IMR-90 (cell line): Measurements from ENCODE around the gene P2RX3. TPM values are rescaled to one million over a fixed set of nuclear protein-coding genes. Genes with fewer than 3 reads are reported as not detected.

Experiments used
- ATAC-seq: fragments of 200-7000 bp; cut with Tn5 transposase; 2 replicates; pipeline ENCODE4 v1.9.1; 2020; ENCODE audit warnings: low read depth, mild to moderate bottlenecking, moderate library complexity
- BruUV-seq: library from RNA; stranded (reverse); fragments of 400-500 nt; replicated peaks from 2 replicates; lab custom pipeline; 2021; lab: Mats Ljungman, UMichigan
- CTCF ChIA-PET: fragments of 300-600 bp; formaldehyde crosslinking; extraction: SDS; loops from one replicate; lab custom pipeline; 2021; ENCODE audit warnings: antibody characterized with exemption; lab: Yijun Ruan, JAX
- POLR2A ChIA-PET: fragments of 300-600 bp; sonication (Branson Sonifier 250); formaldehyde crosslinking; loops from one replicate; lab custom pipeline; 2022; ENCODE audit warnings: antibody characterized with exemption; ENCODE audit not compliant: unreplicated experiment; lab: Charles Lee
- DNase-seq: peaks from one replicate; pipeline ENCODE4 v3.0.0; 2013
- H2AFZ ChIP-seq: replicated peaks from 2 replicates; pipeline ENCODE3; 2013; ENCODE audit warnings: low read length, mild to moderate bottlenecking; ENCODE audit not compliant: poor library complexity
- H2AK5ac ChIP-seq: 2 replicates; pipeline ENCODE4 v1.6.1; 2013; ENCODE audit warnings: low read depth, low read length, inconsistent platforms
- H2AK9ac ChIP-seq: replicated peaks from 2 replicates; pipeline ENCODE3; 2013; ENCODE audit warnings: mild to moderate bottlenecking, low read depth, low read length, moderate library complexity; ENCODE audit not compliant: poor library complexity
- H2BK120ac ChIP-seq: 2 replicates; pipeline ENCODE4 v1.6.1; 2013; ENCODE audit warnings: low read depth, low read length, inconsistent platforms
- H2BK15ac ChIP-seq: 3 replicates; pipeline ENCODE4 v1.6.1; 2013; ENCODE audit warnings: low read depth, low read length, inconsistent platforms
- H2BK20ac ChIP-seq: 2 replicates; pipeline ENCODE4 v1.6.1; 2013; ENCODE audit warnings: low read depth, mild to moderate bottlenecking, inconsistent platforms, low read length, moderate library complexity
- H2BK5ac ChIP-seq: 2 replicates; pipeline ENCODE4 v1.6.1; 2013; ENCODE audit warnings: mild to moderate bottlenecking, low read depth, low read length, inconsistent platforms; ENCODE audit not compliant: poor library complexity, severe bottlenecking
- H3K14ac ChIP-seq: replicated peaks from 2 replicates; pipeline ENCODE4 v1.6.1; 2013; ENCODE audit warnings: low read depth, low read length, inconsistent platforms
- H3K18ac ChIP-seq: 2 replicates; pipeline ENCODE4 v1.6.1; 2013; ENCODE audit warnings: low read depth, low read length, control low read depth
- H3K23ac ChIP-seq: 2 replicates; pipeline ENCODE4 v1.6.1; 2013; ENCODE audit warnings: low read depth, low read length, inconsistent platforms
- H3K27ac ChIP-seq: 2 replicates; pipeline ENCODE4 v1.5.1; 2013; ENCODE audit warnings: mild to moderate bottlenecking, control low read depth, low read length; ENCODE audit not compliant: insufficient read depth
- H3K27me3 ChIP-seq: 2 replicates; pipeline ENCODE4 v1.6.1; 2013; ENCODE audit warnings: low read length; ENCODE audit not compliant: control insufficient read depth, insufficient read depth
- H3K36me3 ChIP-seq: 2 replicates; pipeline ENCODE4 v1.6.1; 2013; ENCODE audit warnings: low read length, mixed read lengths; ENCODE audit not compliant: control insufficient read depth, insufficient read depth
- H3K4ac ChIP-seq: 2 replicates; pipeline ENCODE4 v1.6.1; 2013; ENCODE audit warnings: low read depth, low read length, inconsistent platforms
- H3K4me1 ChIP-seq: 2 replicates; pipeline ENCODE4 v1.6.1; 2013; ENCODE audit warnings: low read length, mixed read lengths; ENCODE audit not compliant: control insufficient read depth, insufficient read depth
- H3K4me2 ChIP-seq: 2 replicates; pipeline ENCODE4 v1.6.1; 2013; ENCODE audit warnings: low read depth, mild to moderate bottlenecking, control low read depth, low read length, moderate library complexity
- H3K4me3 ChIP-seq: 2 replicates; pipeline ENCODE4 v1.5.1; 2013; ENCODE audit warnings: low read depth, mild to moderate bottlenecking, control low read depth, low read length, moderate library complexity; ENCODE audit not compliant: insufficient read depth
- H3K56ac ChIP-seq: 2 replicates; pipeline ENCODE4 v1.6.1; 2013; ENCODE audit warnings: low read length, inconsistent platforms; ENCODE audit not compliant: insufficient read depth; ENCODE audit errors: extremely low read depth
- H3K79me1 ChIP-seq, 2 experiments: 2 replicates each; pipeline ENCODE4 v1.6.1; 2013; ENCODE audit warnings: low read length in 2 of 2, inconsistent platforms in 1 of 2, low read depth in 1 of 2
- H3K9ac ChIP-seq: 2 replicates; pipeline ENCODE4 v1.6.1; 2013; ENCODE audit warnings: low read depth, low read length, control low read depth
- H3K9me1 ChIP-seq: 2 replicates; pipeline ENCODE4 v1.6.1; 2013; ENCODE audit warnings: low read length, inconsistent platforms; ENCODE audit not compliant: insufficient read depth
- H3K9me3 ChIP-seq: 2 replicates; pipeline ENCODE4 v1.6.1; 2013; ENCODE audit warnings: low read length; ENCODE audit not compliant: control insufficient read depth, insufficient read depth
- H4K20me1 ChIP-seq: 2 replicates; pipeline ENCODE4 v1.6.1; 2013; ENCODE audit warnings: low read length, inconsistent platforms; ENCODE audit not compliant: insufficient read depth
- H4K5ac ChIP-seq: 2 replicates; pipeline ENCODE4 v1.6.1; 2013; ENCODE audit warnings: mild to moderate bottlenecking, low read depth, low read length, control low read depth
- H4K8ac ChIP-seq, 2 experiments: 2 replicates each; pipeline ENCODE4 v1.6.1; 2013; ENCODE audit warnings: low read depth in 2 of 2, low read length in 2 of 2, control low read depth in 1 of 2, inconsistent platforms in 1 of 2
- H4K91ac ChIP-seq: 2 replicates; pipeline ENCODE4 v1.6.1; 2013; ENCODE audit warnings: low read depth, low read length, inconsistent platforms; ENCODE audit not compliant: insufficient read depth
- BHLHE40 ChIP-seq: fragments of 150-350 bp; IDR thresholded peaks from 2 replicates; pipeline ENCODE4 v1.6.1; 2016; ENCODE audit warnings: mild to moderate bottlenecking, low read depth, low read length
- CEBPB ChIP-seq: IDR thresholded peaks from 2 replicates; pipeline ENCODE4 v1.6.1; 2012; ENCODE audit warnings: low read depth, low read length, improper control_type of control experiment
- CHD1 ChIP-seq: IDR thresholded peaks from 2 replicates; pipeline ENCODE4 v1.6.1; 2012; ENCODE audit warnings: low read depth, low read length, improper control_type of control experiment
- CTCF ChIP-seq: conservative IDR thresholded peaks from 2 replicates; pipeline ENCODE4 v1.5.1; 2012; ENCODE audit warnings: mild to moderate bottlenecking, low read depth, low read length, improper control_type of control experiment
- FOS ChIP-seq: fragments of 150-350 bp; IDR thresholded peaks from 2 replicates; pipeline ENCODE4 v1.6.1; 2016; ENCODE audit warnings: low read depth, low read length
- MAFK ChIP-seq: IDR thresholded peaks from 2 replicates; pipeline ENCODE4 v1.6.1; 2012; ENCODE audit warnings: low read depth, low read length, improper control_type of control experiment
- MAZ ChIP-seq: IDR thresholded peaks from 2 replicates; pipeline ENCODE4 v1.6.1; 2012; ENCODE audit warnings: low read depth, mild to moderate bottlenecking, low read length, improper control_type of control experiment, moderate library complexity, borderline replicate concordance
- MXI1 ChIP-seq: IDR thresholded peaks from 2 replicates; pipeline ENCODE4 v1.6.1; 2012; ENCODE audit warnings: low read depth, mild to moderate bottlenecking, low read length, moderate library complexity, borderline replicate concordance
- NFE2L2 ChIP-seq: fragments of 150-350 bp; IDR thresholded peaks from 2 replicates; pipeline ENCODE4 v1.6.1; 2016; ENCODE audit warnings: low read depth, mild to moderate bottlenecking, low read length
- POLR2A ChIP-seq: IDR thresholded peaks from 2 replicates; pipeline ENCODE4 v1.6.1; 2012; ENCODE audit warnings: mild to moderate bottlenecking, low read depth, low read length
- RAD21 ChIP-seq: IDR thresholded peaks from 2 replicates; pipeline ENCODE4 v1.6.1; 2012; ENCODE audit warnings: low read length, improper control_type of control experiment
- RCOR1 ChIP-seq: IDR thresholded peaks from 2 replicates; pipeline ENCODE4 v1.6.1; 2012; ENCODE audit warnings: mild to moderate bottlenecking, low read length, improper control_type of control experiment; ENCODE audit not compliant: insufficient replicate concordance
- RFX5 ChIP-seq: IDR thresholded peaks from 2 replicates; pipeline ENCODE4 v1.8.0; 2012; ENCODE audit warnings: low read depth, mild to moderate bottlenecking, low read length, moderate library complexity
- SMC3 ChIP-seq: fragments of 150-350 bp; IDR thresholded peaks from 2 replicates; pipeline ENCODE4 v1.6.1; 2016; ENCODE audit warnings: low read depth, mild to moderate bottlenecking, antibody characterized with exemption, low read length, moderate library complexity
- WGBS, 2 experiments: methylation state at CpG; one replicate each; pipeline versions ENCODE4 v1.1.5 to v1.1.7; 2013; ENCODE audit warnings: missing lambda C conversion rate in 2 of 2; ENCODE audit not compliant: insufficient read length in 1 of 2; ENCODE audit errors: extremely low coverage in 2 of 2; 5-methylcytosine and 5-hydroxymethylcytosine counted together
- dilution Hi-C: fragments of 300-500 bp; cut with HindIII; formaldehyde crosslinking; loops from one replicate; pipeline ENCODE4 v1.14.3; 2018; ENCODE audit warnings: low sequenced_read_pairs; ENCODE audit not compliant: unreplicated experiment
- in situ Hi-C: fragments of 300-500 bp; cut with MboI; formaldehyde crosslinking; loops from 3 replicates; pipeline ENCODE4 v1.14.3; 2019; ENCODE audit warnings: low sequenced_read_pairs, inconsistent platforms, mixed read lengths
- intact Hi-C: fragments of 100-400 bp; cut with micrococcal nuclease; formaldehyde crosslinking; loops from 2 replicates; pipeline ENCODE4 v1.10.0; 2022
- polyA plus RNA-seq, 3 experiments: library from polyadenylated mRNA; depleted of rRNA; stranded (reverse); fragments of >200 nt; gene quantifications; 2 replicates each; pipeline ENCODE4 v1.2.3, GENCODE V29; 2012; ENCODE audit warnings: low replicate concordance in 1 of 3
- total RNA-seq: library from RNA; depleted of rRNA; stranded (reverse); fragments of >200 nt; gene quantifications from 2 replicates; pipeline ENCODE4 v1.2.3, GENCODE V29; 2012
- TF ChIP-seq, protein P1 (sequence below): fragments of 150-350 bp; IDR thresholded peaks from 2 replicates; pipeline ENCODE4 v1.6.1; 2017; ENCODE audit warnings: mild to moderate bottlenecking, antibody characterized with exemption, low read length, low read depth
- TF ChIP-seq, protein P2 (sequence below): fragments of 150-350 bp; IDR thresholded peaks from 2 replicates; pipeline ENCODE4 v1.6.1; 2016; ENCODE audit warnings: low read depth, mild to moderate bottlenecking, low read length, moderate library complexity, borderline replicate concordance

The P2RX3 gene
- total and polyA plus RNA-seq, 2 of the 4 experiments (the other 2 are of a cell fraction), result not detected

- H3K27ac ChIP-seq, result no peak overlapping the region
- no peak overlapping the region for H2BK5ac ChIP-seq
- ChIA-PET POLR2A (no interaction called here), CTCF (no interaction called here)
- no peaks in the 10 kb centered on the region for H3K9me3 ChIP-seq
- DNase-seq, result no peak
- no peak overlapping the region for H3K4me2 ChIP-seq
- no TSS peak for BruUV-seq
- no peak overlapping the region for H3K56ac ChIP-seq
- no peak overlapping the region for H4K5ac ChIP-seq
- no peak overlapping the region for H2BK15ac ChIP-seq
- H3K18ac ChIP-seq, result no peak overlapping the region
- H2BK20ac ChIP-seq, result no peak overlapping the region
- peaks cover 28% of the 10 kb centered on the region for H3K27me3 ChIP-seq
- H3K4me3 ChIP-seq, result no peak overlapping the region
- no peak overlapping the region for H2AFZ ChIP-seq
- no peak overlapping the region for H4K8ac ChIP-seq
- intact Hi-C loops (no loop called here), in situ Hi-C loops (no loop called here), dilution Hi-C loops (no loop called here)
- H3K14ac ChIP-seq, result no peak overlapping the region
- H4K20me1 ChIP-seq, result no peaks in the 10 kb centered on the region
- no peak overlapping the region for H3K23ac ChIP-seq
- H4K91ac ChIP-seq, result no peak overlapping the region
- no peak overlapping the region for H3K4ac ChIP-seq
- H3K79me1 ChIP-seq, result no peaks in the 10 kb centered on the region
- WGBS, 2 experiments, result no CpG with 5 or more reads among the region's 6 CpGs
- H3K36me3 ChIP-seq, result peaks cover 4% of the 10 kb centered on the region
- H3K4me1 ChIP-seq, result no peaks in the 10 kb centered on the region
- no peaks in the 10 kb centered on the region for H3K9me1 ChIP-seq
- no peak overlapping the region for H2BK120ac ChIP-seq
- no peak overlapping the region for H3K9ac ChIP-seq
- H2AK9ac ChIP-seq, result no peak overlapping the region
- no peak for ATAC-seq
- TF ChIP-seq BHLHE40 (no peak), RAD21 (no peak), RCOR1 (no peak), FOS (no peak), CHD1 (no peak), MAZ (no peak), MAFK (no peak), RFX5 (no peak), NFE2L2 (no peak), CTCF (no peak), POLR2A (no peak), CEBPB (no peak), MXI1 (no peak), SMC3 (no peak)
- TF ChIP-seq, protein P1, sequence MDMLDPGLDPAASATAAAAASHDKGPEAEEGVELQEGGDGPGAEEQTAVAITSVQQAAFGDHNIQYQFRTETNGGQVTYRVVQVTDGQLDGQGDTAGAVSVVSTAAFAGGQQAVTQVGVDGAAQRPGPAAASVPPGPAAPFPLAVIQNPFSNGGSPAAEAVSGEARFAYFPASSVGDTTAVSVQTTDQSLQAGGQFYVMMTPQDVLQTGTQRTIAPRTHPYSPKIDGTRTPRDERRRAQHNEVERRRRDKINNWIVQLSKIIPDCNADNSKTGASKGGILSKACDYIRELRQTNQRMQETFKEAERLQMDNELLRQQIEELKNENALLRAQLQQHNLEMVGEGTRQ, result no peak
- TF ChIP-seq, protein P2, sequence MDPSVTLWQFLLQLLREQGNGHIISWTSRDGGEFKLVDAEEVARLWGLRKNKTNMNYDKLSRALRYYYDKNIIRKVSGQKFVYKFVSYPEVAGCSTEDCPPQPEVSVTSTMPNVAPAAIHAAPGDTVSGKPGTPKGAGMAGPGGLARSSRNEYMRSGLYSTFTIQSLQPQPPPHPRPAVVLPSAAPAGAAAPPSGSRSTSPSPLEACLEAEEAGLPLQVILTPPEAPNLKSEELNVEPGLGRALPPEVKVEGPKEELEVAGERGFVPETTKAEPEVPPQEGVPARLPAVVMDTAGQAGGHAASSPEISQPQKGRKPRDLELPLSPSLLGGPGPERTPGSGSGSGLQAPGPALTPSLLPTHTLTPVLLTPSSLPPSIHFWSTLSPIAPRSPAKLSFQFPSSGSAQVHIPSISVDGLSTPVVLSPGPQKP, result no peak
- no peak overlapping the region for H2AK5ac ChIP-seq
Measured at GRCh38 chr11:57402188-57403002, 64.2 kb downstream of the P2RX3 start.
